ENCODE results near the gene LCP1.

Gene LCP1

GRCh38 chr13:46094478-46094877 is 87.5 kb downstream of the LCP1 start:
- DNase-seq, result no peak

- DNase-seq, result peak; percentile 72
Measured at GRCh38 chr13:46088821-46089562, 93.0 kb downstream of the LCP1 start.

- DNase-seq, result no peak
Measured at GRCh38 chr13:46087481-46087880, 94.5 kb downstream of the LCP1 start.

- no peak for DNase-seq
Measured at GRCh38 chr13:46086985-46087384, 95.0 kb downstream of the LCP1 start.

- no peak for DNase-seq
Measured at GRCh38 chr13:46086421-46086922, 95.5 kb downstream of the LCP1 start.

- DNase-seq, result no peak
Measured at GRCh38 chr13:46085737-46086136, 96.2 kb downstream of the LCP1 start.

- no peak for DNase-seq
Measured at GRCh38 chr13:46082324-46082723, 99.7 kb downstream of the LCP1 start.

- no peak for DNase-seq
Measured at GRCh38 chr13:46079770-46080169, 102.2 kb downstream of the LCP1 start.

- no peak for DNase-seq
Measured at GRCh38 chr13:46077265-46077664, 104.7 kb downstream of the LCP1 start.

- DNase-seq, result no peak
Measured at GRCh38 chr13:46076827-46077226, 105.2 kb downstream of the LCP1 start.
